ENCODE results near the gene FBXO46. TPM values are rescaled to one million over a fixed set of nuclear protein-coding genes. Genes with fewer than 3 reads are reported as not detected.
"Not testable (repeated sequence)": the region's sequence is repeated elsewhere in the genome, so short reads cannot be mapped to it uniquely, and the experiment has no call there.

The FBXO46 gene
- total RNA-seq, 8 experiments from 2014 or later = 6.4 to 24.3 (median 8.9) TPM

DNA sequence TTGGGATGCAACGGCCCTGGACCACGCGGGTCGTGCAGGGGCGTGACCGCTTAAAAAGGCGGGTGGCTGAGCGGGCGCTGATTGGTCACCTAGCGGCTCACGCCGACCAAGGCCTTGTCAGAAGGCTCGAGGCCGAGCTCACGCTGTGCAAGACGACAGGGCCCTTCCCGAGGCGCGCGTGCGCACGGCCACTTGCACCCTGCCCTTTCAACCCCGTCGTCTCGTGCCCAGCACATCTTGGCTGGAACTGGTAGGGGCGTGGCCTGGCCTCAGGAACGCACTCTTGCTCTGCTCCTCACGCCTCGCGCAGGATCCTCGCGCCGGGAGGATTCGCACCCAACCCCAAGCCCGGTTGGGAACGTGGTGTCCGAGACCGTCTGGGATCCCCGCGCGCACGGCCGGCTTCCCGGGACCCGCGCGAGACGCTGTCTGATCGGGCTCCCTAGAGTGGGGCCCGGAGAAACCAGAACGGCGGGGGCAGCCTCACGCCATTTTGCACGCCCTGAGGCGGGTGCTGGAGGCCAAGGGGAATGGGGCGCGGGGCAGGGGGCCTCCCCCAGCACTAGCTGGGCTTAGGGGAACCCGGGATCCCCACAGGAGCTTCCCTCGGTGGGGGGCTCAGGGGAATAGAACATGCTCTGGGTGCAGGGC lies 2.6 kb upstream of the FBXO46 start, which contains the start of gene MEIOSIN:
Gene MEIOSIN (plus strand): TSS at position 280 of the 651 bp plus-strand sequence. CDS start 1,938 bp downstream, outside the sequence.
- Histone ChIP-seq H3K27ac (no peak within 1 kb of the TSS), H3K4me1 (replicated peaks in 1 of 2) (peaks cover 0 to 6% of the 10 kb centered on the region in 2 donors), H3K4me3 (no peak within 1 kb of the TSS)
- ATAC-seq (replicated peaks in 6 of 8) = no peak
- in situ Hi-C loops (cut with MboI; ENCODE audit: low pct_unique_long_range_greater_than_20kb in 2 of 9, low sequenced_read_pairs in 9 of 9, unreplicated experiment in 9 of 9) = no loop called here
- 85 to 88% methylated on average over 8 to 12 of the region's 59 CpGs; no CpG with 5 or more reads in 8 of the 10 experiments for WGBS, 10 experiments

DNA sequence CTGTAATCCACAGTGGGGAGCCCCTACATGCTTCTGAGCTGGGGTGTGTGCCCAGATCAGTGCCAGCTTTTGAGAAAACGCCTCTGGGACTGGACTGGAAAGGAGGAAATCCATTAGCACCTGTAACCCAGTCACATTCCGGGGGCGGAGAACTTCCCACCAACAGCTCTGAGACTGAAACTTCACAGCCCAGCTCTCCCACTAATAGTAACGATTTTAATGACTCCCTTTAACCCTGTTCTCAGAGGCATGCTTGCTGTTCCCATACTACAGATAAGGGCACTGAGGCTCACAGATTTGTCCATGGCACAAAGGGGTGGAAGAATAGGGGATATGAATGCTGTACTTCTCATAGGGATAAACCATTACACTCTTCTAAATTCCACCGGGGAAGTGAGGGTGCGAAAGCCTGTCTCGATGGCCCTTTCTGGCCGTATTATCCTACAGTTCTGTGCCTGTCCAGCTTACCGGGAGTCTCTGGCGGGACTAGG lies 851 bp downstream of the FBXO46 start:
- Histone ChIP-seq H3K4me3 (peak overlapping the region; percentile 58 to 78 (median 60)), H3K27ac (peak overlapping the region in 1 of 2 donors; percentile 53), H3K4me1 (replicated peaks in 1 of 2) (peaks cover 0 to 6% of the 10 kb centered on the region in 2 donors)
- in situ Hi-C loops (cut with MboI; ENCODE audit: low pct_unique_long_range_greater_than_20kb in 2 of 9, low sequenced_read_pairs in 9 of 9, unreplicated experiment in 9 of 9) = no loop called here
- WGBS, 10 experiments = 0 to 15% (median 3%) methylated on average over 2 to 7 of the region's 10 CpGs; no CpG with 5 or more reads in 3 of the 10 experiments
- ATAC-seq (replicated peaks in 6 of 8) = peak in 2 of 8 experiments; percentile 2 to 5

DNA sequence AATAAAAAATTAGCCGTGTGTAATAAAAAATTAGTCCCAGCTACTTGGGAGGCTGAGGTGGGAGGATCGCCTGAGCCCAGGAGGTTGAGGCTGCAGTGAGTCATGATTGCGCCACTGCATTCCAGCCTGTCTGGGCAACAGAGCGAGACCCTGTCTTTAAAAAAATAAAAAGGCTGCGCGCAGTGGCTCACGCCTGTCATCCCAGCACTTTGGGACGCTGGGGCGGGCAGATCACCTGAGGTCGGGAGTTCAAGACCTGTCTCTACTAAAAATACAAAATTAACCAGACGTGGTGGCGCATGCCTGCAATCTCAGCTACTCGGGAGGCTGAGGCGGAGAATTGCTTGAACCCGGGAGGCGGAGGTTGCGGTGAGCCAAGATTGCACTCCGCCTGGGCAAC lies 2.0 kb downstream of the FBXO46 start:
- H3K4me3 ChIP-seq; H3K27ac ChIP-seq; ATAC-seq (replicated peaks in 6 of 8); in situ Hi-C loops (cut with MboI; ENCODE audit: low pct_unique_long_range_greater_than_20kb in 2 of 9, low sequenced_read_pairs in 9 of 9, unreplicated experiment in 9 of 9); H3K4me1 ChIP-seq (replicated peaks in 1 of 2): not testable (repeated sequence)
- 87 to 100% (median 96%) methylated on average over 1 to 8 of the region's 18 CpGs; no CpG with 5 or more reads in 3 of the 10 experiments for WGBS, 10 experiments

DNA sequence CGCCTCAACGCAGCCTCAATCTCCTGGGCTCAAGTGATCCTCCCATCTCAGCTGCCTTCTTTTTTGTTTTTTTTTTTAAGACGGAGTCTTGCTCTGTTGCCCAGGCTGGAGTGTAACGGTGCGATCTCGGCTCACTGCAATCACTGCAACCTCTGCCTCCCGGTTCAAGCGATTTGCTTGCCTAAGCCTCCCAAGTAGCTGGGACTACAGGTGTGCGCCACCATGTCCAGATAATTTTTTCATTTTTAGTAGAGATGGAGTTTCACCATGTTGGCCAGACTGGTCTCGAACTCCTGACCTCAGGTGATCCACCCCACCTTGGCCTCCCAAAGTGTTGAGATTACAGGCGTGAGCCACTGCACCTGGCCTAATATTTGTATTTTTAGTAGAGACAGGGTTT lies 10.6 kb downstream of the FBXO46 start:
- WGBS, 10 experiments = 89 to 100% (median 100%) methylated on average over 1 to 9 of the region's 11 CpGs; no CpG with 5 or more reads in 3 of the 10 experiments
- ATAC-seq (replicated peaks in 6 of 8); in situ Hi-C loops (cut with MboI; ENCODE audit: low pct_unique_long_range_greater_than_20kb in 2 of 9, low sequenced_read_pairs in 9 of 9, unreplicated experiment in 9 of 9); H3K27ac ChIP-seq; H3K4me3 ChIP-seq: not testable (repeated sequence)
- peaks cover 11 to 13% of the 10 kb centered on the region in 2 donors for H3K4me1 ChIP-seq (replicated peaks in 1 of 2)

DNA sequence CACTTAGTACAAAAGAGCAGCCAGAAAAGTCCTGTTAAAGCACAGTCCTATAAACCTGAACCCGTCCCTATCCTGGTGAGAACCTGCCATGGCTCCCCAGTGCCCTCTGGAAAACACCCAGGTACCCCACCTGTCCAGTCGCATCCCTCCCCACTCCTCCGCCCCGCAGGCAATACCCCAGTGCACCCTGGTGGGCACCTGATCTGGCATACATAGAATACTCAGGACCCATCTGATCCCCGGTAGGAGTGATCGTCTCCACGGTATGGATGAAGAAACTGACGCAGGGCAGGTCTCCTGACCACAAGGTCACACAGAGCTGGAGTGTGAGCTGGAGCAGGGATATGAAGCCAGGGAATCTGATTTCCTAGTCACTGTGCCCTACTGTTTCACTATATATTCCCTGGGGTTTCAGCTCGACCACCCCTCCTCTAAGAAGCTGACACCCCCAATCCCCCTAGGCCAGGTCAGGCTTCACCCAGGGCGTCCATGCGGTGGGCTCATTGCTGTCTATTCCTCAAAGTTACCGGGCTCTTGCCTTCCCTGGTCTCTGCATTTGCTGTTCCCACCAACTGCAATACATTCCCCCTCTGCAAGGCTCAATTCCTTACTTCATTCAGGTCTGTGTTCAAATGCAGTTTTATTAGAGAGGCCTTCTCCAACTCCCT lies 12.6 kb downstream of the FBXO46 start:
- in situ Hi-C loops (cut with MboI; ENCODE audit: low pct_unique_long_range_greater_than_20kb in 2 of 9, low sequenced_read_pairs in 9 of 9, unreplicated experiment in 9 of 9) = no loop called here
- Histone ChIP-seq H3K27ac (peak overlapping the region; percentile 85 to 94), H3K4me3 (peak overlapping the region; percentile 51 to 72 (median 64)), H3K4me1 (replicated peaks in 1 of 2) (peaks cover 11 to 13% of the 10 kb centered on the region in 2 donors)
- peak in 2 of 8 experiments; percentile 0 for ATAC-seq (replicated peaks in 6 of 8)
- 25 to 82% (median 80%) methylated on average over 1 to 4 of the region's 12 CpGs; no CpG with 5 or more reads in 5 of the 10 experiments for WGBS, 10 experiments

DNA sequence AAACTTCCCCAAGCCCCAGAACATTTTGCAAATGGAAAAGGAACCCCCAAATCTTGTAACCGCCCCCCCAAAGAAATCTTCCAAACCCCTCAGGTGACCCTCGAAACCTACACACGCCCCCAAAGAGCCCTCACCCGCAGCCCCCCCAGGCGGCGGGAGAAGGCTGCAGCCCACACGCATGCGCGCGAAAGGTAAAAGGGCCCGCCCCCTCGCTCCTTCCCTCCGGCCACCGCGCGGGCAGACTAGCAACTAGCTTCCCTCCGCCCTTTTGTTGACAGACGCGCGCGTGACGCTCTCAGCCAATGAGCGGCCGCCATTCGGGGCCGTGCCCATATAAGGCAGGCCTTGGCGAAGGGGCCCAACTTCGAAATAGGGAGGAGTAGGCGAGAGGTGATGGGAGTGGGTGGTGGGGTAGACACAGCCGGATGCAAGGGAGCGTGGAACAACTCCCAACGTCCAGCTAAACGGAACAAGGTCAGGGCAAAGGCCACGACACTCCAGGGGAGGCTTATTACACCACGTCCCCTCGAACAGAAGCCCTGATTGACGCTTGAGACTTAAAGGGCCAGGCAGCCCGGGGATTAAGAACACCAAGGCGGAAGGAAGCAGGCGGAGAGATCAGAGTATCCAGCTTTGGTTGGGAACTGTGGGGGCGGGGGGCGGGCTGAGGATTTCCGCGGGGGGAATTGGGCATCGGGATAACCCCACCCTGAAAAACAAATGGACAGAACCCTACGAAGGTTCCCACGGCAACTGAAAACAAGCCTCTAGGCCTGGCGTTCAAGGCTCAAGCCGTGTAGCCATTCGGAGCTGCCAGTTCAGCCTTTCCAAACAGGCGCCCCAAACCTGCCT lies 13.3 kb downstream of the FBXO46 start:
- peaks cover 11 to 13% of the 10 kb centered on the region in 2 donors for H3K4me1 ChIP-seq (replicated peaks in 1 of 2)
- in situ Hi-C loops (cut with MboI; ENCODE audit: low pct_unique_long_range_greater_than_20kb in 2 of 9, low sequenced_read_pairs in 9 of 9, unreplicated experiment in 9 of 9) = no loop called here
- 0 to 10% (median 0%) methylated on average over 1 to 19 of the region's 51 CpGs; no CpG with 5 or more reads in 4 of the 10 experiments for WGBS, 10 experiments
- peak overlapping the region; percentile 85 to 94 for H3K27ac ChIP-seq
- H3K4me3 ChIP-seq = peak overlapping the region; percentile 51 to 72 (median 64)
- ATAC-seq (replicated peaks in 6 of 8) = peak; percentile 83 to 98 (median 96)

DNA sequence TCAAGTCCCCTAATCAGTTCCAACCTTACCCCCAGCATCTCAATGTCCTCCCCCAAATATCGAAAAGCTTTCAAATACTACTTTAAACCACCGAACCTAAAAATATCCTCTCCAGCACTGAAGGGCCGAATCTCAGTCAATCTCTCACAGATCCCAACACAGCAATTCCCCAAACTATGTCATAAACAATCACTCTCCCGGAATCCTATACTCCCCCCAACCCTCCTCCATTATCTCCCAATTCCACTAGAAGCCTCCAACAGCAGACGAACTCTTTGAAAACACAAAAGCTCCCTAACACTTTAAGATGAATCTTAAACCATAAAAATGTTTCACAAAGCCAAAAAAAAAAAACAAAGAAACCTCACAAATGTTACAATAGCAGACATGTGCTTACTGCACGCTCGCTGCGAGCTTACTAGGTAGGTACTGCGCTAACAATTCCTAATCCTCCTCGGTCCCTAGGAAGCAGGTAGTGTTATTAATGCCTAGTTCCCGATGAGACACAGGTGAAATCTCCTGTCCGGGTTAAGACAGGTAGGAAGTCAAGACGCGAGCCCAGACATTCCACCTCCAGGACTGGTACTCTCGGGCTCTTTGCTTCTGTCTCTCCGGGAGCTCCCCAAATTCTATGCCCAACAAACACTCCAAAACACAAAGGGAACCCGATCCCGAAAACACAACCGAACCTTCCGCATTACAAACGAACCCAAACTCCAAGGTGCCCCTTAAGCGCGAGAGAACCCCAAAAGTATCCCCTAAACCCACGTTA lies 14.2 kb downstream of the FBXO46 start:
- peak overlapping the region; percentile 51 to 72 (median 64) for H3K4me3 ChIP-seq
- WGBS, 10 experiments = 0 to 19% (median 6%) methylated on average over 1 to 11 of the region's 24 CpGs; no CpG with 5 or more reads in 1 of the 10 experiments
- peak overlapping the region; percentile 75 to 86 for H3K27ac ChIP-seq
- H3K4me1 ChIP-seq (replicated peaks in 1 of 2) = peaks cover 11 to 13% of the 10 kb centered on the region in 2 donors
- in situ Hi-C loops (cut with MboI; ENCODE audit: low pct_unique_long_range_greater_than_20kb in 2 of 9, low sequenced_read_pairs in 9 of 9, unreplicated experiment in 9 of 9) = no loop called here
- peak in 2 of 8 experiments; percentile 1 to 3 for ATAC-seq (replicated peaks in 6 of 8)

DNA sequence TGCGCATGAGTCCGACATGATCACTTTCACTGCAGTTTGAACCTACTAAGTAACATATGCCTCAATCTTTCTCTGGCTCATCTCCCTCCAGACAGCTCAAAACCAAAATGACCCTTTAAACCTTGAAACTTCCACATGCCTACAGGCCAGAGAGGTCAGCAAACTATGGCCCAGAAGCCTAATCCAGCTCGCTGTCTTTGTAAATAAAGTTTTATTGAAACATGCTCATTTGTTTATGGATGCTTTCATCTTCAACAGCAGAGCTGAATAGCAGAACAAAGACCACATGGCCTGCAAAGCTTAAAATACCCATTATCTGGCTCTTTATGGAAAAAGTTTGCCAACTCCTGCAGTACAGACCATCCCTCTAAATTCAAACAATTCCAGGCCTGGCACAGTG lies 15.6 kb downstream of the FBXO46 start:
- in situ Hi-C loops (cut with MboI; ENCODE audit: low pct_unique_long_range_greater_than_20kb in 2 of 9, low sequenced_read_pairs in 9 of 9, unreplicated experiment in 9 of 9) = no loop called here
- Histone ChIP-seq H3K4me3 (no peak overlapping the region), H3K4me1 (replicated peaks in 1 of 2) (peaks cover 13 to 14% of the 10 kb centered on the region in 2 donors), H3K27ac (no peak overlapping the region)
- no peak for ATAC-seq (replicated peaks in 6 of 8)
- WGBS, 10 experiments = 20 to 100% (median 86%) methylated on average over 1 to 3 of the region's 3 CpGs; no CpG with 5 or more reads in 2 of the 10 experiments

DNA sequence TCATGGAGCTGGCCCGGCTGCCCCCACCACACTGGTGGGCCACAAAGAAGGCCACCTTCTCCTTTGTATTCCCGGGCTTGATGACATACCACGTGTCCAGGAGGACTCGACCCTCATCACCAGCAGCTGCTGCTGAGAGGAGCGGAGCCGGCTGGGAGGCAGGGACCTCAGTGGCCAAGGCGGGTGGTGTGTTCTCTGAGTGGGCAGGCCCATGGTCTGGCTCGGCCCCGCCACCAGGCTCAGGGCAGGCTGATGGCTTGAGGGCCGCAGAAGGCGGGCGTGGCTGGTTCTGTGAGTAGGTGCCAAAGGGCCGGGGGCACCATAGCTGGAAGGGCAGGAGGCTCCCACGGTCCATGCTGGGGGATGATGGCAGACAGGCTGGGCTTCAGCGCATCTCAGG lies 17.6 kb downstream of the FBXO46 start:
- in situ Hi-C loops (cut with MboI; ENCODE audit: low pct_unique_long_range_greater_than_20kb in 2 of 9, low sequenced_read_pairs in 9 of 9, unreplicated experiment in 9 of 9) = no loop called here
- Histone ChIP-seq H3K27ac (no peak overlapping the region), H3K4me1 (replicated peaks in 1 of 2) (peaks cover 8 to 9% of the 10 kb centered on the region in 2 donors), H3K4me3 (no peak overlapping the region)
- ATAC-seq (replicated peaks in 6 of 8) = no peak
- WGBS, 10 experiments = 67 to 100% (median 100%) methylated on average over 1 to 3 of the region's 15 CpGs; no CpG with 5 or more reads in 6 of the 10 experiments

DNA sequence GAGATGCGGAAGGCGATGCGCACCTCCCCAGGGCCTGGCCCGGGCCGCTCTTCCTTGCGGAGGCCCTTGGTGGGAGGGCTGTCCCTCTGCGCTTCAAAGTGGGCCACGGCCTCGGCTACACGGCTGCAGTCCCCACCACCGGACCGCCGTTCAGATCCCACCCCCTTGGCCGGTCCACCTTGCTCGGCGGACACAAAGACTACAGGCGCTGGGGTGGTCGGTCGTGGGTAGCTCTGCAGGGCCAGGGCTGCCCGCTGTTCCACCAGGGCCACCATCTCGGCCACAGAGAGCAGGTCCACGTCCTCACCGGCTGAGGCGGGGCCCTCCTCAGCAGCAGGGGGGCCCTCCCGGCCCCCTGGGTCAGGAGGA lies 18.0 kb downstream of the FBXO46 start:
- WGBS, 10 experiments = 60% methylated on average over 1 of the region's 25 CpGs; no CpG with 5 or more reads in 9 of the 10 experiments
- H3K27ac ChIP-seq = no peak overlapping the region
- H3K4me1 ChIP-seq (replicated peaks in 1 of 2) = peaks cover 4 to 7% of the 10 kb centered on the region in 2 donors
- ATAC-seq (replicated peaks in 6 of 8) = no peak
- in situ Hi-C loops (cut with MboI; ENCODE audit: low pct_unique_long_range_greater_than_20kb in 2 of 9, low sequenced_read_pairs in 9 of 9, unreplicated experiment in 9 of 9) = no loop called here
- no peak overlapping the region for H3K4me3 ChIP-seq

DNA sequence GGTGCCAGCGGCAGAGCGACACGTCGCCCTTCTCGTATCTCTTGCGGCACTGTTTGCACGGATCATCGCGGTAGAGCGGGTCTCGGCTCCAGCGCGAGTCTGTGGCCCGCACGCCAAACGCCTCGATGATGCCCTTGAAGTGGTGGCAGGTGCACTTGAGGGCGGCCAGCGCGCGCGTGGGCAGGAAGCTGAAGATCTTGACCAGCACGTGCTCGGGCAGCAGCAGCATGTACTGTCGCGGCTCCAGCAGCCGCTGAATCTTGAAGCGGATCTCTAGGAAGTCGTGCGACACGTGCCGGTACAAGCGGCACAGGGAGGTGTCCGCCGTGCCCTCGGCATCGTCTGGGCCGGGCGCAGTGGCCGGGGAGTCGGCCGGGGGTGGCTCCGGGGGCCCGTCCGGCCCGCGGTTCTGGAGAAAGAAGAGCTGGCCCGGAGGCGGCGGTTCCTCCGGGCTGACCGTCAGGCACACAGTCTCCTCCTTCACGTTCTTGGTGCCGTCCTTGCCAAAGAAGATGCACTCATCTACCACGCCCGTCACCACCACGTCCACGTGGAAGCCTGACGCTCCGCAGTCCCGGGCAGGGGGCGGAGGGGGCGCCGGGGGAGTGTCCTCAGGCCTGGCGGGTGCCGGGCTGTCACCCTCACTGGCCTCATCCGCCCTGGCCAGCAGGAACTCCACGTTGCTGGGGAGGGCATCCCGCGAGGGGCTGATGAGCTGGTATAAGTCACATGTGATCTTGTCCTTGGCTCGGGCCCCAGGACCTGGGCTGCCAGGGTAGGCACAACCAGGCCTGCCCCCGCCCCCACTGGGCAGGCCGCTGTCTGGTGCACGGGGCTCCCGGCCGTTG lies 18.6 kb downstream of the FBXO46 start:
- H3K4me1 ChIP-seq (replicated peaks in 1 of 2) = peaks cover 4 to 7% of the 10 kb centered on the region in 2 donors
- no peak overlapping the region for H3K4me3 ChIP-seq
- no peak overlapping the region for H3K27ac ChIP-seq
- ATAC-seq (replicated peaks in 6 of 8) = peak in 1 of 8 experiments; percentile 4
- WGBS, 10 experiments = 87 to 92% (median 88%) methylated on average over 6 to 22 of the region's 76 CpGs; no CpG with 5 or more reads in 7 of the 10 experiments
- in situ Hi-C loops (cut with MboI; ENCODE audit: low pct_unique_long_range_greater_than_20kb in 2 of 9, low sequenced_read_pairs in 9 of 9, unreplicated experiment in 9 of 9) = no loop called here
